HG03521 (cell line): Measurements from ENCODE around the gene CRKL.

Experiments
- ATAC-seq: cut with Tn5 transposase; IDR thresholded peaks from one replicate; pipeline ENCODE4 v1.9.1; 2021; ENCODE audit warnings: mild to moderate bottlenecking, moderate library complexity; ENCODE audit not compliant: unreplicated experiment

CRKL gene

DNA sequence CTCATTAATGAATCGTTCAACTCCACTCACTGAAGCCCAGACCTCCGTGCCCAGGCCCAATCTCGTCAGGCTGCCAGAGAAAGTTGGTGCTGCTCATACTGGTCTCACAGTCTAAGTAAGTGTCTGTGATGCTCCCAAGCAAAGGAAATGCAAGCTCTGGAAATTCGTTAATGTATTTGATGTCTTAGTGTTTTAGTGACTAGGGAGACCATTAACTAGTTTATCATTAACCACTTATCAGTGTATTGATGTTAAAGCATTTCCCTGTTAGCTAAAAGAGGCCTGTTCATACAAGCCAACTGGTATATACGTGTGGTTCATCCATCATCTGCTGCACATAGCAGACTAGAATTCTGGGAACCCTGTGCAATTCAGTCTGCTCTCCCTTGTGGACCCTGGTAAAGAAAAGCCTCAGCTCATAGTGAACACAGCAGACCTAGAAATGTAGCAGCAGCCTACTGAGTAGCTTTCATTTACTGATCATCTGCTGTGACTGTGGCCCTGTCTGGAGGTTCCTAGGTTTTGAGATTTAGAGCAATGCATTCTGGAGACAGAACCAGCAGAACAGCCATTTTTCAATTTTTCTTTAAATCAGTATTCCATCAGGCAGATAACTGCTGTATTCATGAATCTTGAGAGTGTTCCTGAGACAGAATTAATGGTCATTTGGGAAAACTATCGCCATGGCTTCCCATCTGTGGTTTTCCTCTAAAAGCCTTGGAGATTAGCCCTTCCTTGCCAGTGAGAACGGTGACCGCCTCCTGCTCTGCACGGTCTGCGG lies 34.1 kb downstream of the CRKL start:
- no peak for ATAC-seq

DNA sequence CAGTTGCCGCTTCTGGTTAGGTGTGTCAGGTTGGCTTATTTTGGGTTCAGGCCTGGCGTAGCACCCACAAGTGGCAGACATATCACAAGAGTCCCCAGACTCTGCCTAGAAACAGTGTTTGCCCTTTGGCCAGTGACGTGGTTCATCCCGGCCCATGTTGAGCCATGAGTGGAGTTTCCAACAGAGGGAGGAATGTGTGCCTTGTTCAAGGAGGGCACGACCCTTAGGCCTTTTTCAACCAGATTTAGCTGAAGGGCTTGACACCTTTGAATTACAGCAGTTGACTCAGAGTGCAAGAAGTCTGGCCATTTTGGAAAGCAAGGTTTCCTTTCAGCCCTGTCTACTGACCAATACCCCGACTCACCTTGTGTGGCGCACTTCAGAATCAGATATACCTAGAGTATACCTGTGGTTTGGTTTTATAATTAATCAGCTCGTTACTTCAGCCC lies 34.7 kb downstream of the CRKL start:
- ATAC-seq = no peak

DNA sequence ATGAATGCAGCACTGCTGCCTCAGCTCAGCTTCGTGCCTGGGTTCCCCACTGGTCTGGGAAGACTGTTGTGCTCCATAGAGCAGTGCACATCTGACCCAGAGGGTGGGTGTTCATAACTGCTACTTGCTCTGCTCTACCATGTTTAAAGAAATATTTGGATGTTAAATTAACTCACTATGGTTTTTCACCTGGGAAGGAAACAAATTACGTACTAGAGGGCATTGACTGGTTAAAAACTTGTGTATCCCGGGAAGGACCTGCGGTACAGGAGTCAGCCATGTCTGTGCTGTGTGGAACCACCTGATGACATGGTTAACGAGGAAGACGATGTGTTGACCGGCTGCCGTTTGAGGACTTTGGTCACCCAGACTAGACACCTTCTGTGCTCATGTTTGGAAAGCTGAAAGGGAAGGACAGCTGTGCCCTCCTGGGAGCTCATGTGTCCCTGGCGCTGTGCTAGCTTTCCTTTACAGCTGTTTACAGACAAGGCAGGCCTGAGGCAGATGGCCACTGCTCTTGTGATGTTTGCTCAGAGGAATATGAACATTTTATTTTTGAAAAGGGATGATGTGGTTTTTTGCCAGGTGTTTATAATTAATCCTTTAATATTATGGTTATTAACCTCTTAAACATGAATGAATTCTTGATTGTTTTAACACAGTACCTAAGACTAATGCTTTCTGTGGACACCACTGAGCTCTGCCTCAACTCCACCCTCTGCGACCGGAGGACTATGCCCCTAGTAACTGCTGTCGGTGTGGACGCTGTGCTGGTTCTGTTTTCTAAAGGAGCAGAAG lies 35.5 kb downstream of the CRKL start:
- no peak for ATAC-seq

DNA sequence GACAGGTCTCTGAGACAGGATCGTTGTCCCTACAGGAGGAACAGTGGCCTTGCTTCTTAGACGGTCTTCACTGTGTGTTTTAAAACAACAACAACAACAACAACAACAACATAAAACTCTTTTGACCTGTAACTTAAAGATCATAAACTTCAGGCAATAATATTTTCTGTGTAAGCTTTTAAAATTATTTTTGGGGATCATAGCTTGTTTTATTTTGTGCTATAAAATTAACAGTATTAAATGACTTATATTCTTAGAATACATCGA lies 36.1 kb downstream of the CRKL start:
- no peak for ATAC-seq

DNA sequence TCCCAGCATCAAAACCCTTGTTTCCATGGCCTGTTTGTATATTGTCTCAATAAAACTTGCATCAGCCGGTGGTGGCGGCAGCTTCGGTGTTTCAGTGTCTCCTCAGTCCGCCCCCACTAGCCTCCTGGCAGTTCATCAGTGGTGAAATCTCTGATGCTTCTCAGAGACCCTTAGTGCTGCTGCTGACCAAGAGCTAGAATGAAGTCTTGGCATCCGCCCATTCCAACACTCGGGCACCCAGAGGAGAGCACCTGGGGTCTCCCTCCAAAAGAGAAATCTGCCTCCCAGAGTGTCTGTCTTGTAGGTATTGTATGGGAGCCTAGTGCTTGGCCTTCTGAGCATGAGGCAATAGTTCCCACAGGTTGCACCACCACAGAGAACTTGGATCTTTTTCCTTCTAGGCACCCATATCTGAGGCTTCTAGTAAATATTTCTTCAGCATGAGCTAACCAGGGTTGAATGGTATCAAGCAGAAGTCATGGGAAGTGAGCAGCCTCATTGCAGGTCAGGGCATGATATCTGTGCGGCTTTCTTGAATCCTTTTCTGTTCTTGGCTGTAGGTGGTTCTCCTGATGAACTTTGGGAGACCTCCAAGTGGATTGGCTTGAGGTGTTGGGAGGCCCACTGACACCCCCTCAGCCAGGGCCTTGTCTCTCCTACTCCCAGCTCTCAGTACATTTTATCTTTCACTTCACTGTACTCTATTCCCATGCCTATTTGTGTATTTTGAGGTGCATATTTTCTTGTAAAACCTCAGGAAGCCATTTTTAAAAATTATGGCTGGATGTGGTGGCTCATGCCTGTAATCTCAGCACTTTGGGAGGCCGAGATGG lies 36.7 kb downstream of the CRKL start:
- ATAC-seq = no peak

DNA sequence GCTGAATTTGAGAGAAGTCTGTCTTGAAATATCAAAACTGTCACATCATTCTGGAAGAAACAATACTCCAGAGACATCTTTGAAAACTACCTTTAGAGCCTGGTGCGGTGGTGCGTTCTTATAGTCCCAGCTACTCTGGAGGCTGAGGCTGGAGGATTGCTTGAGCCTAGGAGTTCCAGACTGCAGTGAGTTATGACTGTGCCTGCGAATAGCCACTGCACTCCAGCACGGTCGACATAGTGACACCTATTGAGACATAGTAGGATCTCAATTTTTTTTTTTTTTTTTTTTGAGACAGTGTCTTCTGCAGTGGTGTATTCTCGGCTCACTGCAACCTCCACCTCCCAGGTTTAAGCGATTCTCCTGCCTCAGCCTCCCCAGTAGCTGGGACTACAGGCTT lies 38.3 kb downstream of the CRKL start:
- ATAC-seq = no peak

DNA sequence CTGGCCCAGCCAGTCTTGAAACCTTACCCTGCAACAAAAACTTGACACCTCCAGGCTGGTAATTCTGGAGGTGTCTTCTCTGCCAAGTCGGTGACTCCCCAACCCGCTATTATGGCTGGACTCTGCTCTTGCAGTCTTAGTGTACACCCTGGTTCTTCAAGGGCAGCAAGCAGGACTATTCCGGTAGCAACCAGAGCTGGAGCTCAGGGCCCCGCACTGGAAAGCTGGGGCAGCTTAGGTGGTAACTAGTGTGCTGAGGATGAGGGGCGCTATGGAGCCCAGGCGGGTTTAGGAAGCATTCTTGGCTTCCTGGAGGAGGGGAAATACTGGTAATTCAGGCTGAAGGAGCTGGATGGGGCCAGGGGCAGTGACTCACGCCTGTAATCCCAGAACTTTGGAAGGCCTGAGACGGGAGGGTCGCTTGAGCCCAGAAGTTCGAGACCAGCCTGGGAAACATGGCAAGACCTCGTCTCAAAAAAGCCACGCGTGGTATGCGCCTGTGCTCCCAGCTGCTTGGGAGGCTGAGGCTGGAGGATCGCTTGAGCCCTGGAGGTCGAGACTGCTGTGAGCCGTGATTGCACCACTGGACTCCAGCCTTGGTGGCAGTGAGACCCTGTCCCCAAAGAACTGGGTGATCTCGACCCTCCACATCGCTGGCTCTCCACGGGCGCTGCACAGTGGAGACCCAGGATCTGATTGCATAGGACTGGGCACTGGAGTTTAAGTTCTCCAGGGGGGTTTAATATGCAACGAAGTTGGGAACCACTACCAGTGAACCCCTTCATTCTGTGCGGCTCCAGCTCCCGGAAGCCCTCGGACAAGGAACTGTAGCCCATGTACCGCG lies 39.3 kb downstream of the CRKL start:
- ATAC-seq = no peak

DNA sequence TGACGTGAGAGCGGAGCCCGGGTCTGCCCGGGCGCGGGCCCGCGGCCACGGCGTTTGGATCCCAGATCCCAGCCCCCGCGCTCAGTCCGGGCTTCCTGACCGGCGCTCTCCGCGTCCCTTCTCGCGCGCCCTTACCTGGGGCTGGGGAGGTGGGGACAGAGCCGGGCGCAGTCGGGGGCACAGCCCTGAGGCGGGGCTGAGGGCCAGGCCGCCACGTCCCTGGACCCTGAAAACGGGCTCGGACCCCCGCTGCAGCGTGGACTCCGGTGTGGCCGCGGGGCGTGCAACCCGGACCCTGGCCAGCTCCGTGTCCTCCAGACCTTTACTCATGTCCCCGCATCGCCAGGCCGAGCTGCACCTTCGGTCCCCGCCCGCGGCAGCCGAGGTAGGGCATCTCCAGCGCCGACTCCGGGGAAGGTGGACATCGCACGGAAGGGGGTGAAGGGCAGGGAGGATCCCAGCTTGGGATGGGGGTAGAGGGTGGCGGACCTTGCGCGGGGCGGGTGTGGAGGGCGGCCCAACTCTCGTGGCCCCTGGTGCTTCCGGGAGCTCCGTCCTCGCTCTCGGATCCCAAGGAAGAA lies 40.0 kb downstream of the CRKL start:
- no peak for ATAC-seq

GRCh38 chr22:20957683-20958431 lies 40.6 kb downstream of the CRKL start:
- no peak for ATAC-seq

GRCh38 chr22:20959578-20960461 lies 42.6 kb downstream of the CRKL start:
- ATAC-seq = no peak

GRCh38 chr22:20960609-20961008 lies 43.4 kb downstream of the CRKL start:
- no peak for ATAC-seq

DNA sequence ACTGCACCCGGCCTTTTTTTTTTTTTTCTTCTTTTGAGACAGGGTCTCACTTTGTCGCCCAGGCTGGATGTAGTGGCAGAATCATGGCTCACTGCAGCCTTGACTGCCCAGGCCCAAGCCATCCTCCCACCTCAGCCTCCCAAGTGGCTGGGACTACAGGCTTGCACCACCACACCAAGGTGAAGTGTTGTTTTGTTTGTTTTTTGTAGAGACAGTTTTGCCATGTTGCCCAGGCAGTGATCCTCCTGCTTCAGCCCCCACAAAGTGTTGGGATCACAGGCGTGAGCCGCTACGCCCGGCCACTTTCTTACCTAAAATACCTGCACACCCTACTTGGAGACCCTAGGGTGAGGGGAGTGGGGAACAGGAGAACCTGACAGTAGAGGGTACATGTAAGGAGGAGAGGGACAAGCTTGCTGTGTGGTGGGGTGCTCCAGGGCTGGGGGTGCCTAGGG lies 45.3 kb downstream of the CRKL start:
- ATAC-seq = no peak

DNA sequence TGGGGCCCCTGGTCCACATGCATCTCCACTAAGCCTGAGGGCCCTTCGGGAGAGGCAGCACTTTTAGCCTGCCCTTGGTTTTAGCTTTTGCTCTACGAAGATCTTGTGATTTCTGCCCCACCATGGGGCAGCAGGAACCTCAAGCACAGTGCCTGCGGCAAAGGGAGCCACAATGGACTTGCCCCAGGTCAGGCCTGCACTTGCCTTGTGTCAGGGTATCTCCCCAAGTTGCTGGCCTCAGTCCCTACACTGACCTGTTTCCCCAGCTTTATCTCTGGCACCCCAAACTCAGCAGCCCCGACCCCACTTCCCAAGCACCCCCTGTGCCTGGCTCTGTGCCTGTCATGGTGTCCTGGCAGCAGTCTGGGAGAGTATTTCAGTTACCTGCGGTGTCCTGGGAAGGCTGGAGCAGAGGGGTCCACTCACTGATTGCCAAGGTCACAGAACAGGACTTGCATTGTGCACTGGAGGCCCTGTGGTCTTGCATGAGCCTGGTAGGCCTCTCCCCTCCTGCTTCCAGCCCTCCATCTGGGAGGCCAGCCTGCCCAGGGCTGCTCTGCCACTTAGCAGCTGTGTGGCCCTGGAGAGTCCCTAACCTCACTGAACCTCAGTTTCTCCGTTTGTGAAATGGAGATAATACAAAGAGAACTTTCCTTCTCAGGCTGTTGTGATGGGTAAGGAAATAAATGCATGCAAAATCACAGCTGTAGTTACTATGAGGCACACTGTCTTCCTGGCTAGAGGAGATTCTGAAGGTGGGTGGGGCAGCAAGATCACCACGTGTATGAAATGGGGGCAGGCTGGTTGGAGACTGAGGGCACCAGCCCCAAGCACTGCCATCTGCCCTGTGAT lies 46.2 kb downstream of the CRKL start:
- ATAC-seq = no peak

- no peak for ATAC-seq
Measured at GRCh38 chr22:20964090-20964798, 47.0 kb downstream of the CRKL start.

DNA sequence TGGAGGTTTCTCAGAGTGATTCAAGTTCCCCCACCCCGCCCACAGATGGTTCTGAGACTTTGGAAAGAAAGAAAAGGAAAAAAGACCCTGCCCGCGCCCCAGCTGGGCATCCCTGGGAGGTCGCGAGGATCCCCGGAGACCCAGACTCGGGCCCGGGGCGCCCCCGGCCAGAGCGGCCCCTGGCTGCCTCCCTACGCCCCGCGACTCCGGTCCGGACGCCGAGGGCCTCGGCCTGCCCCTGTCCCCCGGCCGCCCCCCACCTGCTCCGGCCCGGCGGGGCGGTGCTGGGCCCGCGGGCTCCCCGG lies 47.5 kb downstream of the CRKL start:
- no peak for ATAC-seq

- no peak for ATAC-seq
Measured at GRCh38 chr22:20965104-20965887, 48.1 kb downstream of the CRKL start.
